ENCODE data around the gene RSPO4. TPM values are rescaled to one million over a fixed set of nuclear protein-coding genes. Genes with fewer than 3 reads are reported as not detected.

RSPO4 gene
- total and polyA plus RNA-seq, 9 of the 15 experiments (the other 6 are each of a cell fraction or from before 2014, with no cell fraction given) = 0.04 to 0.34 TPM; not detected in 7

DNA sequence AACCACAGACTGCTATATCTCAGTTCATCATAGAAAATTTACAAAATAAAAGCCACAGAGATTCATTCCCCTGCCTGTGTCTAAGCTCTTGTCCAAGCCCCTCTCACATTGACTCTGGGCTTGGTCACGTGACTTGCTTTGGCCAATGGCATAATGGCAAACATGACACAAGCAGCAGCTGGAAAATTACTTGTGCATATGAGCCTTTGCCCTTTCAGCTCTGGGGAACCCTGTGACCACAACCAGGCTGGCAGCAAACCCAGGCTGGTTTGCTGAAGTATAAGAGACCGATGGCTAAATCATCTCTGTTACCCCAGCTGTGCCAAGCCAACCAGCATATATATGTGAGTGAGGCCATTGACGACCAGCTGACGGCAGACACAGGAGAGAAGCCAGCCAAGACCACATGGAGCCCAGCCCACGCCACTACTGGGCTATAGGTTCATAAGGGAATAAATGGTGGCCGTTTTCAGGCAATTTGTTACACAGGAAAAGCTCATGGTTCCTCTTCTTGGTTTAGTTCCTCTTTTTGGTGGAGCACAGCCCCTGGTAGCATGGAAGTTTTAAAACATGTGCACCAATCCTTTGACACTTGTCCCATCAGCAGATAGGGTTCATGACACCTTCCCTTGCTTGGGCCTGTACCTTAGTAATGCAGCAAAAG lies 31.8 kb upstream of the RSPO4 start (continued):
- TF ChIP-seq, protein P1, sequence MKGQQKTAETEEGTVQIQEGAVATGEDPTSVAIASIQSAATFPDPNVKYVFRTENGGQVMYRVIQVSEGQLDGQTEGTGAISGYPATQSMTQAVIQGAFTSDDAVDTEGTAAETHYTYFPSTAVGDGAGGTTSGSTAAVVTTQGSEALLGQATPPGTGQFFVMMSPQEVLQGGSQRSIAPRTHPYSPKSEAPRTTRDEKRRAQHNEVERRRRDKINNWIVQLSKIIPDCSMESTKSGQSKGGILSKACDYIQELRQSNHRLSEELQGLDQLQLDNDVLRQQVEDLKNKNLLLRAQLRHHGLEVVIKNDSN (CRISPR knock-in tag; IDR thresholded peaks at IDR 0.05) = peak; percentile 82
- TF ChIP-seq CBFA2T2 (conservative IDR thresholded peaks at IDR 0.05) (peak; percentile 75), TOE1 (IDR thresholded peaks at IDR 0.05; ENCODE audit: borderline replicate concordance) (peak; percentile 94), TOE1 (CRISPR knock-in tag; IDR thresholded peaks at IDR 0.05; ENCODE audit: borderline replicate concordance, low read depth) (no peak)

DNA sequence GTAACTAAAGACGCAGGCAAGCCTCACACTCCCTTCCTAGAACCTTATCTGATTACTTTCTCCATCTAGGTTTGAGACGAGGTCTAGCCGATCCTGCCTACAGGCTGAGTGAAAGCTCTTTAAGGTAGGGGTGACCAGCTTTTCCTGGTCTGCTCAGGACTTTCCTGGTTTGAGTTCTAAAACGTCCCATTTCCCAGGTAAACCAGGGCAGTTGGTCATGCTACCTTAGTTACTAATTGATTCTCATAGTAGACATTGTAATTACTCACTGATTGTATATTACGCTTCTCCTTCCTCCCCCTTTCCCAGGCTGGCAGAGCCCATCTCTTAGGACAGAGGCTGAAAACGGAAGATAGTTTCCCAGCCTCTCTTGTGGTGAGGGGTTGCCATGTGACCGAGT lies 27.9 kb upstream of the RSPO4 start:
- Histone ChIP-seq H4K20me1 (replicated peaks; ENCODE audit: control insufficient read depth, insufficient read depth, low read length) (no peaks in the 10 kb centered on the region), H3K9me1 (ENCODE audit: control insufficient read depth, insufficient read depth, low read length) (no peaks in the 10 kb centered on the region), H3K9ac (ENCODE audit: insufficient read depth in 1 of 2, low read depth in 2 of 2, low read length in 2 of 2) (no peak overlapping the region), H2AFZ (ENCODE audit: low read depth, low read length) (peak overlapping the region; percentile 67), H3K4me1 (replicated peaks in 1 of 2; ENCODE audit: control insufficient read depth in 2 of 2, insufficient read depth in 2 of 2, low read length in 2 of 2) (peaks cover 0 to 4% of the 10 kb centered on the region in 2 experiments; a peak in 1 of 5 replicates), H3K36me3 (ENCODE audit: control insufficient read depth, insufficient read depth, low read length) (no peaks in the 10 kb centered on the region), H3K9me3 (replicated peaks; ENCODE audit: control insufficient read depth, insufficient read depth, low read depth, low read length) (no peaks in the 10 kb centered on the region), H3K4me3 (no peak overlapping the region), H3K79me2 (ENCODE audit: control insufficient read depth, insufficient read depth, low read length) (no peaks in the 10 kb centered on the region), H3K27ac (ENCODE audit: extremely low read depth, low read depth, low read length) (no peak overlapping the region), H3K27me3 (ENCODE audit: control insufficient read depth in 2 of 2, insufficient read depth in 2 of 2, low read length in 2 of 2) (no peaks in the 10 kb centered on the region; a peak in 1 of 5 replicates), H3K4me2 (ENCODE audit: insufficient read depth, low read length) (no peak overlapping the region)
- ChIA-PET CTCF (ENCODE audit: low intra/inter-chr PET ratio) (no interaction called here), POLR2A (interaction anchor here (0.6 to 1.2 kb wide), 3 partner anchors 19 to 32 kb away, joined by 3 to 4 read pairs (median 3); no protein-coding TSS in a partner anchor)
- DNase-seq (ENCODE audit: extremely low read depth in 1 of 4, low spot score in 3 of 4) = no peak
- intact Hi-C loops (cut with micrococcal nuclease) (no loop called here), in situ Hi-C loops (cut with MboI) (no loop called here)
- no peak for ATAC-seq
- no peak for FAIRE-seq
- WGBS (ENCODE audit: insufficient coverage, low coverage, missing lambda C conversion rate) = 4% methylated on average over 7 of the region's 7 CpGs
- BruUV-seq (replicated peaks) = no TSS peak
- no peak for TF ChIP-seq ZNF384 (IDR thresholded peaks at IDR 0.05; ENCODE audit: low read depth, low read length)
- TF ChIP-seq ZNF41 (CRISPR knock-in tag; conservative IDR thresholded peaks at IDR 0.05) = no peak
- no peak for TF ChIP-seq TEAD2 (tag; IDR thresholded peaks at IDR 0.05)
- TF ChIP-seq JUNB (CRISPR knock-in tag; conservative IDR thresholded peaks at IDR 0.05) = no peak
- no peak for TF ChIP-seq GATAD2B (IDR thresholded peaks at IDR 0.05; ENCODE audit: borderline replicate concordance)
- no peak for TF ChIP-seq TEAD1 (CRISPR knock-in tag; IDR thresholded peaks at IDR 0.05)
- TF ChIP-seq SRSF1 (IDR thresholded peaks at IDR 0.05; ENCODE audit: low read depth, low read length) = no peak
- no peak for TF ChIP-seq ESRRB (CRISPR knock-in tag; IDR thresholded peaks at IDR 0.05; ENCODE audit: borderline replicate concordance)
- peak; percentile 51; the same call in 1 of the 2 replicates for TF ChIP-seq ATF7 (IDR thresholded peaks at IDR 0.05)
- TF ChIP-seq RFX1 (IDR thresholded peaks at IDR 0.05) = no peak
- TF ChIP-seq FOXM1 (IDR thresholded peaks at IDR 0.05; ENCODE audit: low read depth) = no peak
- TF ChIP-seq FOXM1 (CRISPR knock-in tag; IDR thresholded peaks at IDR 0.05; ENCODE audit: low read depth) = no peak
- TF ChIP-seq OTX1 (CRISPR knock-in tag; IDR thresholded peaks at IDR 0.05) = no peak
- TF ChIP-seq, protein P2, sequence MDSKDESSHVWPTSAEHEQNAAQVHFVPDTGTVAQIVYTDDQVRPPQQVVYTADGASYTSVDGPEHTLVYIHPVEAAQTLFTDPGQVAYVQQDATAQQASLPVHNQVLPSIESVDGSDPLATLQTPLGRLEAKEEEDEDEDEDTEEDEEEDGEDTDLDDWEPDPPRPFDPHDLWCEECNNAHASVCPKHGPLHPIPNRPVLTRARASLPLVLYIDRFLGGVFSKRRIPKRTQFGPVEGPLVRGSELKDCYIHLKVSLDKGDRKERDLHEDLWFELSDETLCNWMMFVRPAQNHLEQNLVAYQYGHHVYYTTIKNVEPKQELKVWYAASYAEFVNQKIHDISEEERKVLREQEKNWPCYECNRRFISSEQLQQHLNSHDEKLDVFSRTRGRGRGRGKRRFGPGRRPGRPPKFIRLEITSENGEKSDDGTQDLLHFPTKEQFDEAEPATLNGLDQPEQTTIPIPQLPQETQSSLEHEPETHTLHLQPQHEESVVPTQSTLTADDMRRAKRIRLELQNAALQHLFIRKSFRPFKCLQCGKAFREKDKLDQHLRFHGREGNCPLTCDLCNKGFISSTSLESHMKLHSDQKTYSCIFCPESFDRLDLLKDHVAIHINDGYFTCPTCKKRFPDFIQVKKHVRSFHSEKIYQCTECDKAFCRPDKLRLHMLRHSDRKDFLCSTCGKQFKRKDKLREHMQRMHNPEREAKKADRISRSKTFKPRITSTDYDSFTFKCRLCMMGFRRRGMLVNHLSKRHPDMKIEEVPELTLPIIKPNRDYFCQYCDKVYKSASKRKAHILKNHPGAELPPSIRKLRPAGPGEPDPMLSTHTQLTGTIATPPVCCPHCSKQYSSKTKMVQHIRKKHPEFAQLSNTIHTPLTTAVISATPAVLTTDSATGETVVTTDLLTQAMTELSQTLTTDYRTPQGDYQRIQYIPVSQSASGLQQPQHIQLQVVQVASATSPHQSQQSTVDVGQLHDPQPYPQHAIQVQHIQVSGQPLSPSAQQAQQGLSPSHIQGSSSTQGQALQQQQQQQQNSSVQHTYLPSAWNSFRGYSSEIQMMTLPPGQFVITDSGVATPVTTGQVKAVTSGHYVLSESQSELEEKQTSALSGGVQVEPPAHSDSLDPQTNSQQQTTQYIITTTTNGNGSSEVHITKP (IDR thresholded peaks at IDR 0.05; ENCODE audit: partially characterized antibody) = peak; percentile 88
